DOHH2 (cell line): ENCODE measurements around the gene SLC6A17.

Source experiments
- H3F3A ChIP-seq: fragments of 200-600 bp; sonication (generic), shearing (Covaris generic); 2 replicates; pipeline ENCODE4 v1.6.0; 2016; ENCODE audit warnings: antibody characterized with exemption, mild to moderate bottlenecking; ENCODE audit not compliant: control insufficient read depth, insufficient read depth
- H3K27ac ChIP-seq: fragments of 200-600 bp; sonication (generic); 2 replicates; pipeline ENCODE4 v1.5.1; 2014; ENCODE audit warnings: low read depth, mild to moderate bottlenecking, low read length, moderate library complexity
- H3K27me3 ChIP-seq: fragments of 200-600 bp; sonication (generic); 2 replicates; pipeline ENCODE4 v1.6.1; 2014; ENCODE audit warnings: mild to moderate bottlenecking, low read length, mixed read lengths; ENCODE audit not compliant: control insufficient read depth
- H3K36me3 ChIP-seq: fragments of 200-600 bp; sonication (generic); 2 replicates; pipeline ENCODE4 v1.6.1; 2014; ENCODE audit warnings: mild to moderate bottlenecking, low read length, moderate library complexity, mixed read lengths; ENCODE audit not compliant: control insufficient read depth
- H3K4me1 ChIP-seq: fragments of 200-600 bp; sonication (generic); 2 replicates; pipeline ENCODE4 v1.6.1; 2014; ENCODE audit warnings: mild to moderate bottlenecking, low read length, mixed read lengths; ENCODE audit not compliant: control insufficient read depth
- H3K4me2 ChIP-seq: fragments of 200-600 bp; sonication (generic); 2 replicates; pipeline ENCODE4 v1.6.0; 2014; ENCODE audit warnings: mild to moderate bottlenecking, low read length, moderate library complexity
- H3K4me3 ChIP-seq: fragments of 200-600 bp; sonication (generic); 2 replicates; pipeline ENCODE4 v1.5.1; 2014; ENCODE audit warnings: mild to moderate bottlenecking, low read length, mixed read lengths
- H3K79me2 ChIP-seq: fragments of 200-600 bp; sonication (generic); 2 replicates; pipeline ENCODE4 v1.6.1; 2014; ENCODE audit warnings: mild to moderate bottlenecking, low read length, mixed read lengths; ENCODE audit not compliant: control insufficient read depth
- H3K9me2 ChIP-seq: fragments of 200-600 bp; sonication (generic); replicated peaks from 2 replicates; pipeline ENCODE4 v1.6.1; 2014; ENCODE audit warnings: mild to moderate bottlenecking, low read length, mixed read lengths; ENCODE audit not compliant: control insufficient read depth
- H3K9me3 ChIP-seq: fragments of 200-600 bp; sonication (generic); 2 replicates; pipeline ENCODE4 v1.6.1; 2014; ENCODE audit warnings: antibody characterized with exemption, low read length, mixed read lengths; ENCODE audit not compliant: control insufficient read depth, insufficient read depth
- H4K20me1 ChIP-seq: fragments of 200-600 bp; sonication (generic); 2 replicates; pipeline ENCODE4 v1.6.0; 2014; ENCODE audit warnings: low read depth, mild to moderate bottlenecking, antibody characterized with exemption, low read length, moderate library complexity; ENCODE audit not compliant: control insufficient read depth, insufficient read depth
- EZH2phosphoT487 ChIP-seq: fragments of 200-600 bp; sonication (generic); IDR thresholded peaks from 2 replicates; pipeline ENCODE4 v1.6.1; 2017; ENCODE audit warnings: borderline replicate concordance, mild to moderate bottlenecking, antibody characterized with exemption, low read length, moderate library complexity, mixed read lengths
- TF ChIP-seq, protein P1 (sequence below): fragments of 200-600 bp; sonication (generic); IDR thresholded peaks from one replicate; pipeline ENCODE4 v1.5.1; 2014; ENCODE audit warnings: antibody characterized with exemption, mild to moderate bottlenecking, low read depth, low read length; ENCODE audit not compliant: poor library complexity, severe bottlenecking

The SLC6A17 gene

DNA sequence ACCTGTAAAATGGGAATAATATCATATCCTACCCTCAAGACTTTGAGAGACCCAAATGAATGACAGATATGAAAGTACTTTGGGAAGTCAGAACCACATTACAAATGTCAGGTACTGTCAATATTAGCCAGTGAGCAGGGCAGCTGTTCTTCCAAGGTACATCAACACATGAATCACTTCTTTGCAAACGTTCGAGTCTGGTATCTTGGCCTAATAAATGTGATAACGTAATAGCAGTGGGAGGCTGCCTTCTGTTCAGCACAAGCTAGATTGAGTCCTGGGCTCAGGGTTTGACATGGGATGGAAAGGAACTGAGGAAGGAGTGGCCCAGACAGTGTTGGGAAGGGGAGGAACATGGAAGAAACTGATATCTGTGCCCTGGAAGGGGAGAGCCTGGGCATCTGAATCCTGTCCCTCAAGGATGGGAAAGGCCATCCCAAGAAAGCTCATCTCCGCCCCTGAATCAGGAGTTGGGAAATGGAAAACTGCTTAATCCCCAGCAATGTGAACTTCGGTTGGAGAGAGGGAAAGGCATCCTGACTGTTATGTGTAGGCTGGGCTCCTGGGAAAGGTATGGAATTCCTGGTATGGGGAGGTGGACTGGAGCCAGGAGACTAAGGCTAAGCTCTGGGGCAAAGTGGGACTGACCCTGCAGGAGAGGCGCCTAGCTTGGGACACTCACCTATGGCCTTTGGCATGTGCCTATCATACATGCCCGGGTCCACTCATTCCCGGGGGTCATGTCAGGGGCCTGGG lies 74.1 kb downstream of the SLC6A17 start:
- Histone ChIP-seq H3K4me1 (no peaks in the 10 kb centered on the region), H3K36me3 (peaks cover 5% of the 10 kb centered on the region), H3F3A (no peaks in the 10 kb centered on the region), H3K27me3 (no peaks in the 10 kb centered on the region), H4K20me1 (no peaks in the 10 kb centered on the region), H3K9me3 (no peaks in the 10 kb centered on the region), H3K4me3 (no peak overlapping the region), H3K79me2 (no peaks in the 10 kb centered on the region), H3K27ac (no peak overlapping the region), H3K4me2 (no peak overlapping the region), H3K9me2 (no peaks in the 10 kb centered on the region)
- TF ChIP-seq, protein P1, sequence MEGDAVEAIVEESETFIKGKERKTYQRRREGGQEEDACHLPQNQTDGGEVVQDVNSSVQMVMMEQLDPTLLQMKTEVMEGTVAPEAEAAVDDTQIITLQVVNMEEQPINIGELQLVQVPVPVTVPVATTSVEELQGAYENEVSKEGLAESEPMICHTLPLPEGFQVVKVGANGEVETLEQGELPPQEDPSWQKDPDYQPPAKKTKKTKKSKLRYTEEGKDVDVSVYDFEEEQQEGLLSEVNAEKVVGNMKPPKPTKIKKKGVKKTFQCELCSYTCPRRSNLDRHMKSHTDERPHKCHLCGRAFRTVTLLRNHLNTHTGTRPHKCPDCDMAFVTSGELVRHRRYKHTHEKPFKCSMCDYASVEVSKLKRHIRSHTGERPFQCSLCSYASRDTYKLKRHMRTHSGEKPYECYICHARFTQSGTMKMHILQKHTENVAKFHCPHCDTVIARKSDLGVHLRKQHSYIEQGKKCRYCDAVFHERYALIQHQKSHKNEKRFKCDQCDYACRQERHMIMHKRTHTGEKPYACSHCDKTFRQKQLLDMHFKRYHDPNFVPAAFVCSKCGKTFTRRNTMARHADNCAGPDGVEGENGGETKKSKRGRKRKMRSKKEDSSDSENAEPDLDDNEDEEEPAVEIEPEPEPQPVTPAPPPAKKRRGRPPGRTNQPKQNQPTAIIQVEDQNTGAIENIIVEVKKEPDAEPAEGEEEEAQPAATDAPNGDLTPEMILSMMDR: no peak
- no peak for TF ChIP-seq EZH2phosphoT487

DNA sequence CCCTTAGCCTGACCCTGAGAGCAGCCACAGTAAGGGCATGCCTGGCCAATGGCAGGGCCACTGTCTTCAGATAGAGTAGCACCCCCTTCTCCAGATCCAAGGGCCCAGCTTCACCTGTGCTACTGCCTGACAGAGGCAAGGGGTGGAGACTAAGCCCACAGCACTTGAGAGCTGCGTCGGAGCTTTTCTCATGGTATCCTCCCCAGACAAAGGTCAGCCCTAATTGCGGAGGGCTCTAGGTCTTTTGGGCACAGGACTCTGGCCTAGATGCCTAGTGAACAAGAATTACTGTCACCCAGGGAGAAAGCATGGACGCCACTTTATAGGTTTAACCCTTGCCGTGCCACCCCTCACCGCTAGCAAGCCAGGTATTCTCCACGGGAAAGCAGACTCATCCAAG lies 74.9 kb downstream of the SLC6A17 start:
- no peaks in the 10 kb centered on the region for H4K20me1 ChIP-seq
- TF ChIP-seq EZH2phosphoT487: no peak
- TF ChIP-seq, protein P1: no peak
- H3K9me3 ChIP-seq: no peaks in the 10 kb centered on the region
- no peaks in the 10 kb centered on the region for H3K79me2 ChIP-seq
- no peaks in the 10 kb centered on the region for H3K9me2 ChIP-seq
- H3K36me3 ChIP-seq: peaks cover 5% of the 10 kb centered on the region
- H3K27ac ChIP-seq: no peak overlapping the region
- no peak overlapping the region for H3K4me3 ChIP-seq
- no peaks in the 10 kb centered on the region for H3K4me1 ChIP-seq
- no peak overlapping the region for H3K4me2 ChIP-seq
- no peaks in the 10 kb centered on the region for H3F3A ChIP-seq
- H3K27me3 ChIP-seq: no peaks in the 10 kb centered on the region

DNA sequence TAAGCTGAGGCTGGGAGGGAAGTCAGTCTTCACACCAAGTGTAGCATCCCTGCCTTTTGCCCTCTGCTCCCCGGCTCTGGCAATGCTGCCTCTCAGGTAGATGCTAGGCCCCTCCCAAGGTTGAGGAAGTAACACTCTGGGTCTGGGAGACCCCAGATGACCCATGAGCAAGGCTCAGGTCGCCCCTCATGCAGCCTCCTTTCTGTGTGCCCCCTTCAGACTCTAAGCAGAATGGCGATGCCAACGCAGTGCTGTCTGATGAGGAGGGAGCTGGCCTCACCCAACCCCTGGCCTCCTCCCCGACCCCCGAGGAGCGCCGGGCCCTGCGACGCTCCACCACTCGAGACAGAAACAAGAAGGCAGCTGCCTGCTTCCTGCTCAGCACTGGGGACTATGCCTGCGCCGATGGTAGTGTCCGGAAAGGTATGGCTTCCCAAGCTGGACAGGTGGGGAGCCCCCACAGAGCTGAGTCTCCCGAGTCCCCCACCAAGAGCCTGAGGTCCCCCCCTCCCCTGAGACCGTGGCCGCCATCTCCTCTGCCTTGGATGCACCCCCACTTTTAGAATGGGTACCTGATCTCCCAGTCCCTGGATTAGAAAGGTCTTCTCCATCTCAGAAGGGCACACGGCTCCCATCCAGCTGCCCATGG lies 75.6 kb downstream of the SLC6A17 start:
- TF ChIP-seq, protein P1: no peak
- no peak overlapping the region for H3K4me3 ChIP-seq
- H3K79me2 ChIP-seq: no peaks in the 10 kb centered on the region
- H3K4me1 ChIP-seq: no peaks in the 10 kb centered on the region
- peaks cover 5% of the 10 kb centered on the region for H3K36me3 ChIP-seq
- H3F3A ChIP-seq: no peaks in the 10 kb centered on the region
- no peaks in the 10 kb centered on the region for H4K20me1 ChIP-seq
- H3K9me2 ChIP-seq: no peaks in the 10 kb centered on the region
- no peaks in the 10 kb centered on the region for H3K27me3 ChIP-seq
- no peak overlapping the region for H3K27ac ChIP-seq
- H3K9me3 ChIP-seq: no peaks in the 10 kb centered on the region
- no peak overlapping the region for H3K4me2 ChIP-seq
